NCI-H1092 (cell line): Measurements from ENCODE around the gene BEND3.

Experiments
- DNase-seq: peaks from one replicate; lab custom pipeline; 2025; lab: John Stamatoyannopoulos, UW

The BEND3 gene

GRCh38 chr6:107083047-107083768 is 32.1 kb downstream of the BEND3 start:
- no peak for DNase-seq

- DNase-seq, result no peak
These were observed 33.3 kb downstream of the BEND3 start for GRCh38 chr6:107082045-107082444.

GRCh38 chr6:107080036-107080435 is 35.3 kb downstream of the BEND3 start:
- no peak for DNase-seq

- no peak for DNase-seq
These were observed 35.9 kb downstream of the BEND3 start for GRCh38 chr6:107079429-107079828.

GRCh38 chr6:107077710-107078109 is 37.6 kb downstream of the BEND3 start:
- no peak for DNase-seq

- DNase-seq, result no peak
These were observed 39.3 kb downstream of the BEND3 start for GRCh38 chr6:107075951-107076381.

- DNase-seq, result no peak
These were observed 44.6 kb downstream of the BEND3 start for GRCh38 chr6:107070686-107071085.

GRCh38 chr6:107069631-107070548 is 45.4 kb downstream of the BEND3 start:
- no peak for DNase-seq

GRCh38 chr6:107068691-107069630 is 46.4 kb downstream of the BEND3 start:
- no peak for DNase-seq

GRCh38 chr6:107066697-107067659 is 48.3 kb downstream of the BEND3 start:
- no peak for DNase-seq

- no peak for DNase-seq
These were observed 50.7 kb downstream of the BEND3 start for GRCh38 chr6:107064579-107065065.

- DNase-seq, result no peak
These were observed 52.6 kb downstream of the BEND3 start for GRCh38 chr6:107062691-107063090.

- no peak for DNase-seq
These were observed 53.9 kb downstream of the BEND3 start for GRCh38 chr6:107061125-107062020.

GRCh38 chr6:107060704-107061103 is 54.6 kb downstream of the BEND3 start:
- DNase-seq, result no peak

GRCh38 chr6:107059606-107060005 is 55.7 kb downstream of the BEND3 start:
- no peak for DNase-seq

- no peak for DNase-seq
These were observed 57.6 kb downstream of the BEND3 start for GRCh38 chr6:107057679-107058078.

GRCh38 chr6:107056796-107057195 is 58.5 kb downstream of the BEND3 start:
- DNase-seq, result no peak

- DNase-seq, result no peak
These were observed 67.5 kb downstream of the BEND3 start for GRCh38 chr6:107047807-107048206.

- DNase-seq, result peak; percentile 81
These were observed 69.3 kb downstream of the BEND3 start for GRCh38 chr6:107045826-107046675.
